Activated CD4-positive, alpha-beta memory T cell treated with anti-CD3 and anti-CD28 coated beads for 36 hours (primary cell): ENCODE results near the gene NTM. TPM values are rescaled to one million over a fixed set of nuclear protein-coding genes. Genes with fewer than 3 reads are reported as not detected.

Experiments used
- CTCF ChIA-PET: fragments of 350-600 bp; sonication (Branson Sonifier 250); formaldehyde crosslinking; loops from one replicate; lab custom pipeline; 2021; ENCODE audit warnings: antibody characterized with exemption, inconsistent platforms; lab: Charles Lee
- POLR2A ChIA-PET: fragments of 350-600 bp; sonication (Branson Sonifier 250); formaldehyde crosslinking; loops from one replicate; lab custom pipeline; 2021; ENCODE audit warnings: antibody characterized with exemption; lab: Charles Lee
- DNase-seq: peaks from one replicate; pipeline ENCODE4 v3.0.0-alpha.2; 2020
- H3K27ac Mint-ChIP-seq: one replicate; pipeline ENCODE4 v1.8.0; 2021; ENCODE audit warnings: mixed read lengths
- H3K27me3 Mint-ChIP-seq: one replicate; pipeline ENCODE4 v1.8.0; 2021; ENCODE audit warnings: mixed read lengths
- H3K36me3 Mint-ChIP-seq: one replicate; pipeline ENCODE4 v1.8.0; 2021; ENCODE audit warnings: mixed read lengths
- H3K4me1 Mint-ChIP-seq: one replicate; pipeline ENCODE4 v1.8.0; 2021; ENCODE audit warnings: low read depth, mixed read lengths
- H3K4me3 Mint-ChIP-seq: one replicate; pipeline ENCODE4 v1.8.0; 2021; ENCODE audit warnings: mild to moderate bottlenecking, mixed read lengths
- H3K9me3 Mint-ChIP-seq: one replicate; pipeline ENCODE4 v1.8.0; 2021; ENCODE audit warnings: mixed read lengths
- intact Hi-C: fragments of 100-400 bp; cut with micrococcal nuclease; formaldehyde crosslinking; loops from one replicate; pipeline ENCODE4 v1.15.1; 2023
- total RNA-seq, 2 experiments: library from RNA; stranded (reverse); gene quantifications; one replicate each; pipeline ENCODE4 v1.2.3, GENCODE V29; 2021

Gene NTM
- total RNA-seq, 2 experiments from 2014 or later = not detected

- ChIA-PET CTCF (no interaction called here), POLR2A (no interaction called here)
- intact Hi-C loops = no loop called here
- no peak overlapping the region for H3K27ac Mint-ChIP-seq
- no peak for DNase-seq
- no peaks in the 10 kb centered on the region for H3K27me3 Mint-ChIP-seq
- H3K4me3 Mint-ChIP-seq = no peak overlapping the region
- no peaks in the 10 kb centered on the region for H3K9me3 Mint-ChIP-seq
- no peaks in the 10 kb centered on the region for H3K36me3 Mint-ChIP-seq
- no peaks in the 10 kb centered on the region for H3K4me1 Mint-ChIP-seq
Measured at GRCh38 chr11:132047167-132047566, 676.8 kb downstream of the NTM start.

DNA sequence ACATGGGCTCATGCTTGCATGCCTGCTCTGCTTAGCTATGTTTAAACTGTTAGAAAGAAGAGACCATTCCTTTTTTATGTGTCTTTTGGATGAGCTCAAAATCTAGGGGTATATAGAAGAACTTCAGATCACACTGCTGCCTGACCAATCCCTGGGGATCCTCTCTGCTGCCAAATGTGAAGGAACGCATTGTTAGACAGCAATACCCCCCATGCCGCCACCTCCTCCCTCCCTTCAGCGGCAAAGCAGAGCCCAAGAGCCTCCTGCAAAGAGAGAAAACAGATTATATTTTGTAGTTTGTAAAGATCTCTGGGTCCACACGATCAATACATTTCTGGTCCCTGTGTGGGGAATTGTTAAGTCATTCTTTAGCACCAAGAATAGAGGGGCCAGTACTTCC, 677.6 kb downstream of the NTM start:
- intact Hi-C loops = no loop called here
- no peaks in the 10 kb centered on the region for H3K9me3 Mint-ChIP-seq
- POLR2A ChIA-PET = no interaction called here
- no peak for DNase-seq
- CTCF ChIA-PET = no interaction called here
- H3K4me3 Mint-ChIP-seq = no peak overlapping the region
- no peaks in the 10 kb centered on the region for H3K4me1 Mint-ChIP-seq
- no peaks in the 10 kb centered on the region for H3K36me3 Mint-ChIP-seq
- no peaks in the 10 kb centered on the region for H3K27me3 Mint-ChIP-seq
- H3K27ac Mint-ChIP-seq = no peak overlapping the region

DNA sequence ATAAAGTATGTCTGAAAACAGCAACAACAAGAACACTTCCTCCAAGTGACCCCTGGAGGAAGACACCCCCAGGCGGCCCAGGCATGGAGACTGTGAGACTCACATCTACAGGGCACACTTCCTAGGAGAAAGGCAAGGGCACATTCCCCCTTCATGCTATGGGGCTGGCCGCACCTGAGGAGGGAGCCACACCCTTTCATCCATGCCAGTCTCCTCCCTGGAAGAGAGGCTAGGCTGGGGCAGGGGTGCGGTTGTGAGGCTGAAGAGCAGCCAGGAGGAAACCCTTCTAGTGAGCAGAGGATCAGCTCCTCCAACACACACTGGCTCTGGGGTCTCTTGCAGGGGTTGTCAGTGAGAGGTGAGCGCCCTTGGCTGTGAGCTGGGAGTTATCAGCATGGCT, 678.8 kb downstream of the NTM start:
- DNase-seq = no peak
- ChIA-PET POLR2A (no interaction called here), CTCF (no interaction called here)
- no peak overlapping the region for H3K4me3 Mint-ChIP-seq
- H3K27me3 Mint-ChIP-seq = no peaks in the 10 kb centered on the region
- no peaks in the 10 kb centered on the region for H3K9me3 Mint-ChIP-seq
- no peaks in the 10 kb centered on the region for H3K4me1 Mint-ChIP-seq
- intact Hi-C loops = no loop called here
- no peak overlapping the region for H3K27ac Mint-ChIP-seq
- no peaks in the 10 kb centered on the region for H3K36me3 Mint-ChIP-seq

DNA sequence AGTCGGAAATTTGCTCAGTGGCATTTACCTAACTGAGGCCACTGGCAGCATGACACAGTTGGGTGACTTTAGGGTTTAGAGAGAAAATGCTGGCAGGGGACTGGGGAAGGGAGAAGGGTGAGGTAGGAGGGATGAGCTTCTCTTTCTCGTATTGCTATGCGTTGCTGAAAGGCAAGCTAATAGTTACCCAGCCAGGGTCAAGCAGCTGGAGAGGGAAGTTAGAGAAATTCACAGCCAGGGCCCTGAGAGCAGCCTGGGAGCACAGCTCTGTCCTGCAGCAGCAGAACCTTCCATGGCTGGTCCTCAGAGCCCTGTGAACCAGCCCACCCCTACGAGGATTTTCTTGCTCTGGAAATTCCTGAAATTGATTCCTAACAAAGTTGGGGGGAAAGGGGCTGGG, 679.6 kb downstream of the NTM start:
- no peaks in the 10 kb centered on the region for H3K4me1 Mint-ChIP-seq
- no peak overlapping the region for H3K27ac Mint-ChIP-seq
- H3K9me3 Mint-ChIP-seq = no peaks in the 10 kb centered on the region
- intact Hi-C loops = no loop called here
- no peak overlapping the region for H3K4me3 Mint-ChIP-seq
- POLR2A ChIA-PET = no interaction called here
- no peaks in the 10 kb centered on the region for H3K36me3 Mint-ChIP-seq
- CTCF ChIA-PET = no interaction called here
- no peaks in the 10 kb centered on the region for H3K27me3 Mint-ChIP-seq
- no peak for DNase-seq

- Mint-ChIP-seq H3K27me3 (no peaks in the 10 kb centered on the region), H3K9me3 (no peaks in the 10 kb centered on the region), H3K4me1 (no peaks in the 10 kb centered on the region), H3K4me3 (no peak overlapping the region), H3K36me3 (no peaks in the 10 kb centered on the region), H3K27ac (no peak overlapping the region)
- POLR2A ChIA-PET = no interaction called here
- DNase-seq = no peak
- intact Hi-C loops = no loop called here
- CTCF ChIA-PET = no interaction called here
Measured at GRCh38 chr11:132050577-132051165, 680.3 kb downstream of the NTM start.

DNA sequence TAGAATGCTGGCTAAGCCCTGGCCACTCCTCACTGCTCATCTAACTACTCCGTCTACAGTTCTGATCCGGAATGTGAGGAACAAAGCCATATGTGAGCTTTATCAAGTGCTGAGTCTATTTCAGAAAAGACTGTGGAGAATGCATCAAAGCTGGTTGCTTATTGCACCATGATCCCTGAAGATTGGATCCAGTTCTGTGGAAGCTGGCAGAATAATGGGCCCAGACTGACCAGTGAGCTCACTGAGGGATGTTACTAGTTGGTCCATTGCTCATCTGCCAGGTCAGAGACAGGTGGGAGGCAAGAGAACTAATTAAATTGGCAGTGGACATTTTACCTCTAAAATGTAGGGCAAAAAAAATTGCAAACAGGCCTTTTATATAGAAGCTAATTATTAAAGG, 681.3 kb downstream of the NTM start:
- ChIA-PET CTCF (no interaction called here), POLR2A (no interaction called here)
- Mint-ChIP-seq H3K36me3 (no peaks in the 10 kb centered on the region), H3K9me3 (no peaks in the 10 kb centered on the region), H3K4me3 (no peak overlapping the region), H3K27me3 (no peaks in the 10 kb centered on the region), H3K4me1 (no peaks in the 10 kb centered on the region), H3K27ac (no peak overlapping the region)
- DNase-seq = no peak
- intact Hi-C loops = no loop called here

GRCh38 chr11:132052342-132052741, 681.9 kb downstream of the NTM start:
- Mint-ChIP-seq H3K9me3 (no peaks in the 10 kb centered on the region), H3K4me1 (no peaks in the 10 kb centered on the region), H3K36me3 (no peaks in the 10 kb centered on the region), H3K27ac (no peak overlapping the region), H3K27me3 (no peaks in the 10 kb centered on the region), H3K4me3 (no peak overlapping the region)
- DNase-seq = no peak
- ChIA-PET POLR2A (no interaction called here), CTCF (no interaction called here)
- intact Hi-C loops = no loop called here

- intact Hi-C loops = no loop called here
- ChIA-PET POLR2A (no interaction called here), CTCF (no interaction called here)
- Mint-ChIP-seq H3K9me3 (no peaks in the 10 kb centered on the region), H3K27ac (no peak overlapping the region), H3K27me3 (no peaks in the 10 kb centered on the region), H3K36me3 (no peaks in the 10 kb centered on the region), H3K4me3 (no peak overlapping the region), H3K4me1 (no peaks in the 10 kb centered on the region)
- no peak for DNase-seq
Measured at GRCh38 chr11:132052904-132053303, 682.5 kb downstream of the NTM start.

GRCh38 chr11:132054822-132055221, 684.4 kb downstream of the NTM start:
- Mint-ChIP-seq H3K36me3 (no peaks in the 10 kb centered on the region), H3K4me1 (no peaks in the 10 kb centered on the region), H3K9me3 (no peaks in the 10 kb centered on the region), H3K27ac (no peak overlapping the region), H3K4me3 (no peak overlapping the region), H3K27me3 (no peaks in the 10 kb centered on the region)
- intact Hi-C loops = no loop called here
- DNase-seq = no peak
- POLR2A ChIA-PET = no interaction called here
- CTCF ChIA-PET = no interaction called here

GRCh38 chr11:132055296-132055695, 684.9 kb downstream of the NTM start:
- H3K36me3 Mint-ChIP-seq = no peaks in the 10 kb centered on the region
- H3K27ac Mint-ChIP-seq = no peak overlapping the region
- intact Hi-C loops = no loop called here
- no peaks in the 10 kb centered on the region for H3K27me3 Mint-ChIP-seq
- ChIA-PET CTCF (no interaction called here), POLR2A (no interaction called here)
- no peaks in the 10 kb centered on the region for H3K4me1 Mint-ChIP-seq
- H3K4me3 Mint-ChIP-seq = no peak overlapping the region
- DNase-seq = no peak
- H3K9me3 Mint-ChIP-seq = no peaks in the 10 kb centered on the region

GRCh38 chr11:132056689-132057088, 686.3 kb downstream of the NTM start:
- CTCF ChIA-PET = no interaction called here
- H3K4me1 Mint-ChIP-seq = no peaks in the 10 kb centered on the region
- no peak for DNase-seq
- H3K27me3 Mint-ChIP-seq = no peaks in the 10 kb centered on the region
- intact Hi-C loops = no loop called here
- H3K9me3 Mint-ChIP-seq = no peaks in the 10 kb centered on the region
- no peaks in the 10 kb centered on the region for H3K36me3 Mint-ChIP-seq
- POLR2A ChIA-PET = no interaction called here
- no peak overlapping the region for H3K4me3 Mint-ChIP-seq
- no peak overlapping the region for H3K27ac Mint-ChIP-seq

DNA sequence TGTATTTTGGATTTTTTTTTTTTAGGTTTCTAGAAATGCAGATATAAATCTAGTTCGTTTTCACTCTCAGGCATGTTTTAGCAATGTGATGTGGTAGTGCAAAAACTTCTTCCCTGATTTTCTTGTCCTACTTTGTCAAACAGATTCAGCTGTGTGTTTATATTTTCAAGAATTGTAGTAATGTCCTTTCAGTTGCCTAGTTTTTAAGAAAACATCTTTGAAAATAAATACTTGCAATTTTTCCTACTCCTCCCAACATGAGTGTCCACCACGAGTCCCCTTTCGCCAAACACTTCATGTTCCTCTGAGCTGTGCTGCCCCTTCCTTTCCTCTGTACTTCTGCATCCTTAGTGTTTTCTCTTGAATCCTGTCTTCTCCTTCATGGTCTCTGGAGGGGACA, 686.9 kb downstream of the NTM start:
- POLR2A ChIA-PET = no interaction called here
- no peak for DNase-seq
- CTCF ChIA-PET = no interaction called here
- no peak overlapping the region for H3K27ac Mint-ChIP-seq
- H3K4me3 Mint-ChIP-seq = no peak overlapping the region
- no peaks in the 10 kb centered on the region for H3K27me3 Mint-ChIP-seq
- no peaks in the 10 kb centered on the region for H3K9me3 Mint-ChIP-seq
- H3K4me1 Mint-ChIP-seq = no peaks in the 10 kb centered on the region
- H3K36me3 Mint-ChIP-seq = no peaks in the 10 kb centered on the region
- intact Hi-C loops = no loop called here

DNA sequence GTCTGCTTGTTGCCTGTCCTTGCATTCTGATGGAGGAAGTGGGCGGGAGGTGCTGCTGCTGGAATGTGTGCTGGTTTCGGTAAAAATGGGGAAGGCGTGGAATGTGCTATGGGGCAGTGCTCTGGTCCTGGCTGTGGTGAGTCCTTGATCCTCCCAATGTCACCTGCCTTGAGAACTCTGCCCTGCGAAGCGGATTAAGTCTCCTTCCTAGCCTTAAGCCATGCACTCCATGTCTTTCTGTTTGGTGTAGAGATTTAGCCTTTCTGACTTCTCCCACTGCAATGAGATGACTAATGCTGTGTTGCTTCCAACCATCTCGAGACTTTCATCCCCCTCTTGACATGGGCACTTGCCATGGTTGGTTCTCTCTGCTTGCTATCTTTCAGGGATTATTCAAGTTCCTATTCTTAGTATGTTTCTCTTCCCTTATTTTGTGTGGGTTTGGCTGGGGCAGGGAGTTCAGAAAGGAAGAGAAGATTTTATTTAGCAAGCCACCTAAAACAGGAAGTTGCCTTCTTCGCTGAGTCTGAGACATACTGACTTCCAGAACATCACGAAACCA, 687.9 kb downstream of the NTM start:
- H3K9me3 Mint-ChIP-seq = no peaks in the 10 kb centered on the region
- DNase-seq = no peak
- no peaks in the 10 kb centered on the region for H3K4me1 Mint-ChIP-seq
- no peak overlapping the region for H3K27ac Mint-ChIP-seq
- no peaks in the 10 kb centered on the region for H3K27me3 Mint-ChIP-seq
- no peaks in the 10 kb centered on the region for H3K36me3 Mint-ChIP-seq
- H3K4me3 Mint-ChIP-seq = no peak overlapping the region
- intact Hi-C loops = no loop called here
- CTCF ChIA-PET = no interaction called here
- POLR2A ChIA-PET = no interaction called here
